ENCODE data around the gene SNRNP35. TPM values are rescaled to one million over a fixed set of nuclear protein-coding genes. Genes with fewer than 3 reads are reported as not detected.

Gene SNRNP35
- total RNA-seq, 1 donor from 2014 or later = 5.9 TPM

- intact Hi-C loops (cut with DNase I) = no loop called here
- Histone ChIP-seq H3K9me3 (no peaks in the 10 kb centered on the region), H3K4me3 (no peak overlapping the region), H3K36me3 (peaks cover 37 to 58% of the 10 kb centered on the region in 2 donors), H3K4me1 (no peaks in the 10 kb centered on the region), H3K27ac (no peak overlapping the region), H3K27me3 (no peaks in the 10 kb centered on the region)
- DNase-seq (ENCODE audit: low spot score in 2 of 2) = no peak
- TF ChIP-seq, protein P1, sequence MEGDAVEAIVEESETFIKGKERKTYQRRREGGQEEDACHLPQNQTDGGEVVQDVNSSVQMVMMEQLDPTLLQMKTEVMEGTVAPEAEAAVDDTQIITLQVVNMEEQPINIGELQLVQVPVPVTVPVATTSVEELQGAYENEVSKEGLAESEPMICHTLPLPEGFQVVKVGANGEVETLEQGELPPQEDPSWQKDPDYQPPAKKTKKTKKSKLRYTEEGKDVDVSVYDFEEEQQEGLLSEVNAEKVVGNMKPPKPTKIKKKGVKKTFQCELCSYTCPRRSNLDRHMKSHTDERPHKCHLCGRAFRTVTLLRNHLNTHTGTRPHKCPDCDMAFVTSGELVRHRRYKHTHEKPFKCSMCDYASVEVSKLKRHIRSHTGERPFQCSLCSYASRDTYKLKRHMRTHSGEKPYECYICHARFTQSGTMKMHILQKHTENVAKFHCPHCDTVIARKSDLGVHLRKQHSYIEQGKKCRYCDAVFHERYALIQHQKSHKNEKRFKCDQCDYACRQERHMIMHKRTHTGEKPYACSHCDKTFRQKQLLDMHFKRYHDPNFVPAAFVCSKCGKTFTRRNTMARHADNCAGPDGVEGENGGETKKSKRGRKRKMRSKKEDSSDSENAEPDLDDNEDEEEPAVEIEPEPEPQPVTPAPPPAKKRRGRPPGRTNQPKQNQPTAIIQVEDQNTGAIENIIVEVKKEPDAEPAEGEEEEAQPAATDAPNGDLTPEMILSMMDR (IDR thresholded peaks at IDR 0.05) = no peak
Measured at GRCh38 chr12:123498126-123498825, 40.3 kb downstream of the SNRNP35 start.

- intact Hi-C loops (cut with DNase I) = no loop called here
Measured at GRCh38 chr12:123499332-123499731, 41.4 kb downstream of the SNRNP35 start.

DNA sequence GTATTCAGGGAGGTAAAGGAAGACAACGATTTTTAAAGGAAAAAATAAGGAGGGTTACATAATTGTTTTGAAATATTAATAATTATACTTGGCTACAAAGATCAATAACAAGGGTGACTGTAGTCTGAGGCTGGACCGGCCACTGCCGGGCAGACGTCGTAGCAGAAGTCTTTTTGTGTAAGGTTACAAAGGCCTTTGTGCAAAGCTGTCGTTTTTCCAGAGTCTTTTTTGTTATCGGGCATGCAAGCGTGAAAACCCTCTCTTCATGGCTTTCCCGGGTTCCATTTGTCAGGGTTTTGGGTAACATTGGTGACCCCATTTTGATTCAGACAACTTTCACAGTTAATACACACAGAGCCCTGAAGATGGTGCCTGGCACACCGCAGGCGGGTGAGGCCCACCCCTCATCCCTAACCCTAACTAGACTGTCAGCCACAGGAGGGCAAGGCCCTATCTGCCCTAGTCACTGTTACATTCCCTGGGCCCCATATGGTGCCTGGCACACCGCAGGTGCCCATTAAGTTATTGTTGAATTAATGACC is 44.3 kb downstream of the SNRNP35 start:
- Histone ChIP-seq H3K36me3 (peaks cover 36 to 42% of the 10 kb centered on the region in 2 donors), H3K27ac (no peak overlapping the region), H3K9me3 (no peaks in the 10 kb centered on the region), H3K4me1 (no peaks in the 10 kb centered on the region), H3K4me3 (no peak overlapping the region), H3K27me3 (no peaks in the 10 kb centered on the region)
- TF ChIP-seq, protein P1 (IDR thresholded peaks at IDR 0.05) = no peak
- intact Hi-C loops (cut with DNase I) = no loop called here
- DNase-seq (ENCODE audit: low spot score in 2 of 2) = no peak

More at GRCh38 chr12:123499332-123499731, 41.4 kb downstream of the SNRNP35 start:
- peaks cover 38 to 52% of the 10 kb centered on the region in 2 donors for H3K36me3 ChIP-seq
- no peak for DNase-seq (ENCODE audit: low spot score in 2 of 2)
- TF ChIP-seq, protein P1 (IDR thresholded peaks at IDR 0.05) = no peak
- no peak overlapping the region for H3K27ac ChIP-seq
- no peak overlapping the region for H3K4me3 ChIP-seq
- no peaks in the 10 kb centered on the region for H3K27me3 ChIP-seq
- H3K4me1 ChIP-seq = no peaks in the 10 kb centered on the region
- H3K9me3 ChIP-seq = no peaks in the 10 kb centered on the region

DNA sequence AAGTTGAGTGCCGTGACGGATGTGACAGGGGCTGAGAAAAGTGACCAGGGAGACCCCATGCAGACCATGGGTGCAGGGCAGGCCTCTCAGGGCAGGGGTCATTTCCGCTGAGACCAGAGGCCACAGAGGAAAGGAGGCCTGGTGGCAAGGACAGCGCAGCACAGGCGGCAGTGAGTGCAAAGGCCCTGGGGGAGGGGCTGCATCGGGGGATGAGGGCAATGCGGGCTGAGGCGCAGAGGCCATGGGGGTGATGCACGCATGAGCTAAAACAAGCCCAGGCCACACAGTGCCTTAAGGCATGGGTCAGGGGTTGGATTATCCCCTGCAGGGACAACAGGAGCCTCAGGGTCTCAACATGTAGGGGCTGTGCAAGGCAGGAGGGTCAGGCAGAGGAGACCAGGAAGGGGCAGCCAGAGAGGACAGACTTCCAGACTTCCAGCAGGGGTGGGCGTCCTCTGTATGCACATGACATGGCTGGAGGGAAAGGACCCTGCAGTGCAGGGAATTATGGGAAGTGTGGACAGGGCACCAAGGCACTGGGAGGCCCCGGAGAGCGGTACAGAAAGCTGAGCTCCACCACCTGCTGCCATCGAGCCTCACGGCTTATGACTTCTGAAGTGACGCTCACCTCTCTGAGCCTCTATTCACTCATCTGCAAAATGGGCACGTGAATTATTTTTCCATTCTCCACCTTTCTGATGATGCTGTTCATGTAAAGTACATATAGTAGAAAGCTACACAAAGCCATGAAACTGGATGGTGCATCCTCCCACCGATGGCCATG is 48.3 kb downstream of the SNRNP35 start:
- TF ChIP-seq, protein P1 (IDR thresholded peaks at IDR 0.05) = no peak
- intact Hi-C loops (cut with DNase I) = no loop called here
- Histone ChIP-seq H3K27me3 (no peaks in the 10 kb centered on the region), H3K27ac (no peak overlapping the region), H3K4me1 (no peaks in the 10 kb centered on the region), H3K4me3 (no peak overlapping the region), H3K36me3 (peaks cover 17 to 19% of the 10 kb centered on the region in 2 donors), H3K9me3 (no peaks in the 10 kb centered on the region)
- no peak for DNase-seq (ENCODE audit: low spot score in 2 of 2)

GRCh38 chr12:123506843-123507236 is 48.9 kb downstream of the SNRNP35 start:
- H3K27ac ChIP-seq = no peak overlapping the region
- TF ChIP-seq, protein P1 (IDR thresholded peaks at IDR 0.05) = no peak
- H3K9me3 ChIP-seq = no peaks in the 10 kb centered on the region
- peaks cover 17 to 24% of the 10 kb centered on the region in 2 donors for H3K36me3 ChIP-seq
- intact Hi-C loops (cut with DNase I) = no loop called here
- H3K4me1 ChIP-seq = no peaks in the 10 kb centered on the region
- H3K27me3 ChIP-seq = no peaks in the 10 kb centered on the region
- no peak for DNase-seq (ENCODE audit: low spot score in 2 of 2)
- H3K4me3 ChIP-seq = no peak overlapping the region
